Natural killer cell (primary cell): ENCODE results near the gene SLC39A1. TPM values are rescaled to one million over a fixed set of nuclear protein-coding genes. Genes with fewer than 3 reads are reported as not detected.

Experiments used
- ATAC-seq, 3 donors: fragments of 150-1000 bp in 2 of 3; fragments of 200-7000 bp in 1 of 3; cut with Tn5 transposase; 1 replicate in 1 of 3; 2 replicates in 2 of 3; pipeline ENCODE4 v1.10.0; 2021; ENCODE audit warnings: mild to moderate bottlenecking in 2 of 3, moderate library complexity in 2 of 3
- DNase-seq, 2 donors: peaks; one replicate each; pipeline versions ENCODE4 v3.0.0 to v3.0.0-alpha.2; 2013 to 2021; ENCODE audit warnings: mixed read lengths in 1 of 2
- H3K27ac ChIP-seq: one replicate; pipeline ENCODE4 v1.5.1; 2013; ENCODE audit warnings: mild to moderate bottlenecking, low read length
- H3K27me3 ChIP-seq: one replicate; pipeline ENCODE4 v1.6.1; 2013; ENCODE audit warnings: low read length; ENCODE audit not compliant: control insufficient read depth, insufficient read depth
- H3K36me3 ChIP-seq: one replicate; pipeline ENCODE4 v1.6.1; 2013; ENCODE audit warnings: low read length; ENCODE audit not compliant: control insufficient read depth, insufficient read depth
- H3K4me1 ChIP-seq: one replicate; pipeline ENCODE4 v1.6.1; 2013; ENCODE audit warnings: low read length; ENCODE audit not compliant: control insufficient read depth, insufficient read depth
- H3K4me3 ChIP-seq: one replicate; pipeline ENCODE4 v1.5.1; 2013; ENCODE audit warnings: low read length
- H3K9me3 ChIP-seq: one replicate; pipeline ENCODE4 v1.6.1; 2013; ENCODE audit warnings: low read length; ENCODE audit not compliant: control insufficient read depth, insufficient read depth
- H3K27ac Mint-ChIP-seq, 2 donors: one replicate each; pipeline ENCODE4 v1.8.0; 2022; ENCODE audit warnings: mild to moderate bottlenecking in 2 of 2, mixed read lengths in 2 of 2, moderate library complexity in 1 of 2
- H3K27me3 Mint-ChIP-seq, 2 donors: one replicate each; pipeline ENCODE4 v1.8.0; 2022; ENCODE audit warnings: low read depth in 2 of 2, mixed read lengths in 2 of 2
- H3K36me3 Mint-ChIP-seq: one replicate; pipeline ENCODE4 v1.8.0; 2022; ENCODE audit warnings: mixed read lengths
- H3K4me1 Mint-ChIP-seq, 2 donors: one replicate each; pipeline ENCODE4 v1.8.0; 2022; ENCODE audit warnings: mixed read lengths in 2 of 2
- H3K4me3 Mint-ChIP-seq: one replicate; pipeline ENCODE4 v1.8.0; 2022; ENCODE audit warnings: mild to moderate bottlenecking, moderate library complexity, mixed read lengths
- H3K9me3 Mint-ChIP-seq, 2 donors: one replicate each; pipeline ENCODE4 v1.8.0; 2022; ENCODE audit warnings: mixed read lengths in 2 of 2
- WGBS: methylation state at CpG from one replicate; pipeline ENCODE4 v1.1.7; 2013; ENCODE audit warnings: missing lambda C conversion rate; ENCODE audit not compliant: insufficient coverage; 5-methylcytosine and 5-hydroxymethylcytosine counted together
- intact Hi-C: fragments of 100-400 bp; cut with micrococcal nuclease; formaldehyde crosslinking; loops from one replicate; pipeline ENCODE4 v1.14.2; 2022
- total RNA-seq, 4 donors: library from RNA; stranded (reverse); fragments of 120-200 nt in 1 of 4; gene quantifications; one replicate each; pipeline versions ENCODE4 v1.2.3 to v1.2.4, GENCODE V29; 2013 to 2022
- TF ChIP-seq, protein P1 (sequence below): fragments of 200-600 bp; IDR thresholded peaks from one replicate; pipeline ENCODE4 v1.8.0; 2022; ENCODE audit warnings: antibody characterized with exemption

SLC39A1 gene
- total RNA-seq, 3 donors from 2014 or later (not counting 1 experiment from before 2014, with no cell fraction given), result 20.7 to 21.5 (median 21.2) TPM

GRCh38 chr1:153938996-153939395 lies 24.3 kb downstream of the SLC39A1 start:
- WGBS, result 96% methylated on average over 3 of the region's 3 CpGs
- no peak overlapping the region for H3K4me3 ChIP-seq
- Mint-ChIP-seq H3K4me3 (no peak overlapping the region), H3K27ac (peak overlapping the region in 1 of 2 donors; percentile 81), H3K4me1 (peaks cover 23 to 44% of the 10 kb centered on the region in 2 donors), H3K36me3 (no peaks in the 10 kb centered on the region), H3K9me3 (no peaks in the 10 kb centered on the region), H3K27me3 (no peaks in the 10 kb centered on the region)
- H3K9me3 ChIP-seq, result no peaks in the 10 kb centered on the region
- DNase-seq, result no peak
- peaks cover 81% of the 10 kb centered on the region for H3K36me3 ChIP-seq
- no peaks in the 10 kb centered on the region for H3K27me3 ChIP-seq
- peaks cover 26% of the 10 kb centered on the region for H3K4me1 ChIP-seq
- ATAC-seq, result no peak
- no peak overlapping the region for H3K27ac ChIP-seq
- TF ChIP-seq, protein P1, sequence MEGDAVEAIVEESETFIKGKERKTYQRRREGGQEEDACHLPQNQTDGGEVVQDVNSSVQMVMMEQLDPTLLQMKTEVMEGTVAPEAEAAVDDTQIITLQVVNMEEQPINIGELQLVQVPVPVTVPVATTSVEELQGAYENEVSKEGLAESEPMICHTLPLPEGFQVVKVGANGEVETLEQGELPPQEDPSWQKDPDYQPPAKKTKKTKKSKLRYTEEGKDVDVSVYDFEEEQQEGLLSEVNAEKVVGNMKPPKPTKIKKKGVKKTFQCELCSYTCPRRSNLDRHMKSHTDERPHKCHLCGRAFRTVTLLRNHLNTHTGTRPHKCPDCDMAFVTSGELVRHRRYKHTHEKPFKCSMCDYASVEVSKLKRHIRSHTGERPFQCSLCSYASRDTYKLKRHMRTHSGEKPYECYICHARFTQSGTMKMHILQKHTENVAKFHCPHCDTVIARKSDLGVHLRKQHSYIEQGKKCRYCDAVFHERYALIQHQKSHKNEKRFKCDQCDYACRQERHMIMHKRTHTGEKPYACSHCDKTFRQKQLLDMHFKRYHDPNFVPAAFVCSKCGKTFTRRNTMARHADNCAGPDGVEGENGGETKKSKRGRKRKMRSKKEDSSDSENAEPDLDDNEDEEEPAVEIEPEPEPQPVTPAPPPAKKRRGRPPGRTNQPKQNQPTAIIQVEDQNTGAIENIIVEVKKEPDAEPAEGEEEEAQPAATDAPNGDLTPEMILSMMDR, result no peak
- intact Hi-C loops, result no loop called here

DNA sequence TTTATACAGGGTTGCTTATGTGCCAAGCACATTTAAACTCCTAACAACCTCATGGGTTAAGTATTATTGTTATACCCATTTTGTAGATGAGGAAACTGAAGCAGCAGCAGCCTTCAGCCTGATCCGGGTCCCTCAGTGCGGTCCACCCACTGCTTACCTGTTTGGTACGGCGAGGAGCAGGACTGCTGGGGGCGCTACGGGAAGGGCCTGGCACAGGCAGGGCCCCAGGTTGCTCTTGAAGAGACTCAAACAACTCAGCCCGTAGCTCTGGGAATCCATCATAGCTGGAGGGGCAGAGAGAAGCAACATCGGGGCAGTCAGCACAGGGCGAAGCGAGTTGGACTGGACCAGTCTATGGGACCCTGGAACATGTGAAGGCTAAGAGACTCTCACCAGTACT lies 26.0 kb downstream of the SLC39A1 start:
- no peak overlapping the region for H3K4me3 ChIP-seq
- H3K4me1 ChIP-seq, result peaks cover 10% of the 10 kb centered on the region
- H3K27ac ChIP-seq, result no peak overlapping the region
- H3K4me3 Mint-ChIP-seq, result no peak overlapping the region
- TF ChIP-seq, protein P1, result no peak
- no peak for DNase-seq
- H3K9me3 Mint-ChIP-seq, result no peaks in the 10 kb centered on the region
- H3K36me3 ChIP-seq, result peaks cover 88% of the 10 kb centered on the region
- no peaks in the 10 kb centered on the region for H3K36me3 Mint-ChIP-seq
- H3K4me1 Mint-ChIP-seq, result peaks cover 14 to 28% of the 10 kb centered on the region in 2 donors
- intact Hi-C loops, result no loop called here
- peak overlapping the region in 1 of 2 donors; percentile 69 for H3K27ac Mint-ChIP-seq
- no peaks in the 10 kb centered on the region for H3K9me3 ChIP-seq
- no peaks in the 10 kb centered on the region for H3K27me3 ChIP-seq
- no peak for ATAC-seq
- no peaks in the 10 kb centered on the region for H3K27me3 Mint-ChIP-seq
- 97% methylated on average over 10 of the region's 10 CpGs for WGBS

DNA sequence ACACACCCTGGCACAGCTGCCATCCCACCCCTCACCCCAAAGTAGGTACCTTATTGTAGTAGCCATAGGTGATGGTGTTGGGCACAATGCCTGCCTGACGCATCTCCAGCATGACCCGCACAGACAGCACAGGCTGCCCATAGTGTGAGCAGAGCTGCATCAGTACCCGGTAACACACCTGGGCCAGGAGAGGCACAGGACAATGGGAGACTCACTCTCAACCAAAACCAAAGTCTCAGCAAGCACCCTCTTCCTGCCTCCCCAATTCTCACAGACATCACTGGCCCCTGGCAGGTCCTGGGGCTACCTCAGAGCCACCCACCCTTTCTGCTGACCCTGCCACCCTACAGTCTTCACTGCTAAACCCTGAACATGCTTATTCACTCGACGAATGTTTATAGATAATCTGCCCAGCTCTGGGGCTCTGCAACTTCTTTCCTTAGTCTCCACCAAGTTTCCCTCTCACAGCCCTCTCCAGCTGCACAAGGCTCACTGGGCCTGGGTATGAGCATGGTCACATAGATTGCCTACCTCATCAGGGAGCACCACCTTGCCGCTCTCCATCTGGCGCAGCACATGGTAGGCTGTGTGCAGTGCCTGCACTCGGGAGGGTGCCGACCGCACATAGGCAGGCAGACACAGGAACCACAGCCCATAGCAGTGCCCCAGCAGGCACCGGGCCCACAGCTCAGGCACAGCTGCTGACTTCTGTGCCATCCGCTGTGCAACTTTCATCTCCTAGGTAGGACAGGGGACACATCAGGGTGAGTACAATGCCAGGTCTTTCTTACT lies 27.1 kb downstream of the SLC39A1 start:
- H3K9me3 Mint-ChIP-seq, result no peaks in the 10 kb centered on the region
- no peaks in the 10 kb centered on the region for H3K27me3 Mint-ChIP-seq
- no peak overlapping the region for H3K27ac Mint-ChIP-seq
- peaks cover 14 to 28% of the 10 kb centered on the region in 2 donors for H3K4me1 Mint-ChIP-seq
- ATAC-seq (no peak), DNase-seq (no peak)
- intact Hi-C loops, result no loop called here
- no peaks in the 10 kb centered on the region for H3K36me3 Mint-ChIP-seq
- Histone ChIP-seq H3K27me3 (no peaks in the 10 kb centered on the region), H3K4me3 (no peak overlapping the region), H3K36me3 (peaks cover 84% of the 10 kb centered on the region), H3K9me3 (no peaks in the 10 kb centered on the region), H3K27ac (no peak overlapping the region), H3K4me1 (peaks cover under 1% of the 10 kb centered on the region)
- TF ChIP-seq, protein P1, result no peak
- H3K4me3 Mint-ChIP-seq, result no peak overlapping the region
- 97% methylated on average over 12 of the region's 12 CpGs for WGBS
